HepG2 (cell line): ENCODE data around the gene LST1. TPM values are rescaled to one million over a fixed set of nuclear protein-coding genes. Genes with fewer than 3 reads are reported as not detected.

ENCODE experiments used
- ATAC-seq: fragments of 200-7000 bp; cut with Tn5 transposase; 3 replicates; pipeline ENCODE4 v1.9.1; 2020; ENCODE audit warnings: mild to moderate bottlenecking, moderate library complexity
- BruUV-seq: library from RNA; stranded (reverse); fragments of 400-500 nt; replicated peaks from 2 replicates; lab custom pipeline; 2021; lab: Mats Ljungman, UMichigan
- CTCF ChIA-PET: fragments of 300-600 bp; formaldehyde crosslinking; extraction: SDS; loops from one replicate; lab custom pipeline; 2021; ENCODE audit warnings: low total read pairs, inconsistent platforms, low intra/inter-chr PET ratio; lab: Yijun Ruan, JAX
- POLR2A ChIA-PET: fragments of 350-600 bp; sonication (Branson Sonifier 250); formaldehyde crosslinking; loops from one replicate; lab custom pipeline; 2020; ENCODE audit warnings: antibody characterized with exemption, inconsistent platforms; lab: Yijun Ruan, JAX
- DNase-seq: peaks from one replicate; pipeline ENCODE4 v3.0.0-alpha.2; 2015; ENCODE audit warnings: low spot score
- FAIRE-seq: peaks from 3 replicates; lab custom pipeline; 2011; peaks lifted over from hg19 to GRCh38; lab: Jason Lieb, UNC
- H2AFZ ChIP-seq: one replicate; pipeline ENCODE4 v1.6.1; 2011; ENCODE audit warnings: low read length, inconsistent platforms
- H3K27ac ChIP-seq: fragments of 300-600 bp; 3 replicates; pipeline ENCODE4 v1.8.0; 2011; ENCODE audit warnings: mixed run types, mild to moderate bottlenecking, mixed read lengths, low read length, inconsistent platforms; ENCODE audit not compliant: insufficient read depth; ENCODE audit errors: extremely low read length
- H3K27me3 ChIP-seq, 2 experiments: fragments of 200-600 bp in 1 of 2; 2 replicates in 1 of 2; 3 replicates in 1 of 2; pipeline versions ENCODE4 v1.6.0 to v1.8.0; 2011; ENCODE audit warnings: low read length in 2 of 2, mild to moderate bottlenecking in 2 of 2, moderate library complexity in 2 of 2, inconsistent platforms in 1 of 2; ENCODE audit not compliant: insufficient read depth in 2 of 2, control insufficient read depth in 1 of 2
- H3K36me3 ChIP-seq, 2 experiments: fragments of 200-600 bp in 1 of 2; replicated peaks in 1 of 2; 2 replicates in 1 of 2; 3 replicates in 1 of 2; pipeline versions ENCODE4 v1.5.1 to v1.8.0; 2011; ENCODE audit warnings: low read length in 2 of 2, inconsistent platforms in 1 of 2; ENCODE audit not compliant: insufficient read depth in 2 of 2, control insufficient read depth in 1 of 2
- H3K4me1 ChIP-seq: 2 replicates; pipeline ENCODE4 v1.5.1; 2012; ENCODE audit warnings: low read length, inconsistent platforms; ENCODE audit not compliant: insufficient read depth
- H3K4me2 ChIP-seq: 2 replicates; pipeline ENCODE4 v1.6.0; 2011; ENCODE audit warnings: low read depth, low read length, inconsistent platforms
- H3K4me3 ChIP-seq, 3 experiments: fragments of 200-600 bp in 1 of 3; sonication (generic), shearing (Covaris generic) in 1 of 3; replicated peaks in 1 of 3; 2 replicates each; pipeline ENCODE4 v1.5.1; 2011 to 2016; ENCODE audit warnings: low read length in 3 of 3, inconsistent platforms in 2 of 3, low read depth in 2 of 3, mild to moderate bottlenecking in 2 of 3, control low read depth in 1 of 3, mixed read lengths in 1 of 3; ENCODE audit not compliant: insufficient read depth in 1 of 3
- H3K79me2 ChIP-seq: one replicate; pipeline ENCODE4 v1.6.1; 2011; ENCODE audit warnings: low read length, inconsistent platforms; ENCODE audit not compliant: insufficient read depth
- H3K9ac ChIP-seq: 2 replicates; pipeline ENCODE4 v1.6.0; 2011; ENCODE audit warnings: mild to moderate bottlenecking, low read depth, low read length, inconsistent platforms; ENCODE audit not compliant: insufficient read depth
- H3K9me3 ChIP-seq: 2 replicates; pipeline ENCODE4 v1.5.1; 2012; ENCODE audit warnings: mild to moderate bottlenecking, low read length
- H4K20me1 ChIP-seq: 2 replicates; pipeline ENCODE4 v1.6.0; 2011; ENCODE audit warnings: inconsistent platforms, mild to moderate bottlenecking, low read length, moderate library complexity; ENCODE audit not compliant: insufficient read depth
- AGO2 ChIP-seq: fragments of 200-400 bp; formaldehyde crosslinking; optimal IDR thresholded peaks from 2 replicates; pipeline ENCODE3; 2017; ENCODE audit warnings: mild to moderate bottlenecking, low read depth, low read length, moderate library complexity
- ATF3 ChIP-seq: sonication (generic); formaldehyde crosslinking; IDR thresholded peaks from 2 replicates; pipeline ENCODE4 v1.4.0; 2020; ENCODE audit warnings: missing genetic modification reagents
- BORCS8-MEF2B ChIP-seq: sonication (generic); formaldehyde crosslinking; IDR thresholded peaks from 2 replicates; pipeline ENCODE4 v1.8.0; 2022; ENCODE audit warnings: mild to moderate bottlenecking, missing genetic modification reagents
- BRF2 ChIP-seq: sonication (generic); formaldehyde crosslinking; IDR thresholded peaks from 2 replicates; pipeline ENCODE4 v1.8.1; 2022; ENCODE audit warnings: mild to moderate bottlenecking, missing genetic modification reagents
- CENPX ChIP-seq: sonication (generic); formaldehyde crosslinking; IDR thresholded peaks from 2 replicates; pipeline ENCODE4 v1.9.0; 2021; ENCODE audit warnings: mild to moderate bottlenecking, missing genetic modification reagents, moderate library complexity
- DR1 ChIP-seq: sonication (generic); formaldehyde crosslinking; IDR thresholded peaks from 2 replicates; pipeline ENCODE4 v1.8.0; 2021; ENCODE audit warnings: mild to moderate bottlenecking, missing genetic modification reagents, inconsistent platforms
- EZH2 ChIP-seq: conservative IDR thresholded peaks from 2 replicates; pipeline ENCODE4 v1.6.1; 2012; ENCODE audit warnings: mild to moderate bottlenecking, low read depth, low read length, moderate library complexity
- FOXP1 ChIP-seq, 2 experiments: fragments of 450-650 bp in 1 of 2; IDR thresholded peaks; 2 replicates each; pipeline ENCODE4 v1.6.1; 2017 to 2018; ENCODE audit warnings: antibody characterized with exemption in 1 of 2
- HMGXB4 ChIP-seq, 2 experiments: sonication (generic) in 1 of 2; formaldehyde crosslinking in 1 of 2; IDR thresholded peaks; 2 replicates each; pipeline versions ENCODE4 v1.4.0 to v1.6.1; 2018 to 2020; ENCODE audit warnings: missing genetic modification reagents in 2 of 2, borderline replicate concordance in 1 of 2, low read depth in 1 of 2, mild to moderate bottlenecking in 1 of 2, missing biosample characterization in 1 of 2
- LCORL ChIP-seq, 2 experiments: fragments of 450-650 bp in 1 of 2; sonication (generic) in 1 of 2; formaldehyde crosslinking in 1 of 2; IDR thresholded peaks; 2 replicates each; pipeline versions ENCODE4 v1.5.0 to v1.6.1; 2017 to 2020; ENCODE audit warnings: antibody characterized with exemption in 1 of 2, missing genetic modification reagents in 1 of 2
- MIER3 ChIP-seq: IDR thresholded peaks from 2 replicates; pipeline ENCODE4 v1.6.1; 2016; ENCODE audit warnings: missing compliant biosample characterization, borderline replicate concordance
- NRL ChIP-seq: sonication (generic); formaldehyde crosslinking; IDR thresholded peaks from 2 replicates; pipeline ENCODE4 v1.5.0; 2020; ENCODE audit warnings: missing genetic modification reagents, mild to moderate bottlenecking, moderate library complexity, borderline replicate concordance
- SALL2 ChIP-seq: sonication (generic); formaldehyde crosslinking; IDR thresholded peaks from 2 replicates; pipeline ENCODE4 v1.8.1; 2023; ENCODE audit warnings: mild to moderate bottlenecking, missing genetic modification reagents, inconsistent platforms
- SRF ChIP-seq: IDR thresholded peaks from 2 replicates; pipeline ENCODE4 v1.6.1; 2011; ENCODE audit warnings: mild to moderate bottlenecking, low read depth, low read length, moderate library complexity
- ZGPAT ChIP-seq: IDR thresholded peaks from 2 replicates; pipeline ENCODE4 v1.6.1; 2016; ENCODE audit warnings: mild to moderate bottlenecking
- ZNF557 ChIP-seq: sonication (generic); formaldehyde crosslinking; IDR thresholded peaks from 2 replicates; pipeline ENCODE4 v1.4.0; 2020; ENCODE audit warnings: missing genetic modification reagents
- ZNF703 ChIP-seq: sonication (generic); formaldehyde crosslinking; IDR thresholded peaks from 2 replicates; pipeline ENCODE4 v1.5.1; 2020; ENCODE audit warnings: missing genetic modification reagents, mild to moderate bottlenecking, moderate library complexity, borderline replicate concordance
- ZSCAN30 ChIP-seq: sonication (generic); formaldehyde crosslinking; IDR thresholded peaks from 2 replicates; pipeline ENCODE4 v1.5.0; 2020; ENCODE audit warnings: mild to moderate bottlenecking, missing genetic modification reagents
- WGBS: methylation state at CpG from one replicate; pipeline ENCODE4 v1.1.6; 2017; ENCODE audit warnings: low lambda C conversion rate; 5-methylcytosine and 5-hydroxymethylcytosine counted together
- in situ Hi-C: cut with HindIII; loops from 2 replicates; pipeline ENCODE4 v1.10.0; 2017; ENCODE audit warnings: low pct_unique_long_range_greater_than_20kb; ENCODE audit not compliant: extremely low pct_ligation_motif_present
- intact Hi-C: fragments of 100-400 bp; cut with micrococcal nuclease; formaldehyde crosslinking; loops from one replicate; pipeline ENCODE4 v1.10.0; 2022; ENCODE audit not compliant: unreplicated experiment
- polyA plus RNA-seq, 8 experiments: library from polyadenylated mRNA; depleted of rRNA in 3 of 8; stranded (reverse) in 7 of 8; unstranded in 1 of 8; fragments of >200 nt; fragmentation: Illumina TruSeq in 4 of 8; extraction: Trizol in 4 of 8; gene quantifications; 2 replicates each; pipeline versions ENCODE4 v1.2.1 to v1.2.3, GENCODE V29; 2011 to 2016; ENCODE audit warnings: low read depth in 4 of 8, missing spikeins in 1 of 8, mixed read lengths in 1 of 8; ENCODE audit not compliant: insufficient read depth in 1 of 8
- total RNA-seq, 5 experiments: library from RNA; depleted of rRNA; stranded (reverse); fragments of >200 nt; fragmentation: Illumina TruSeq; extraction: Trizol; gene quantifications; 2 replicates each; pipeline ENCODE4 v1.2.3, GENCODE V29; 2016; ENCODE audit warnings: low read depth in 1 of 5

LST1 gene
- total and polyA plus RNA-seq, 2 of the 13 experiments (the other 11 are each of a cell fraction or from before 2014, with no cell fraction given) = not detected

- BruUV-seq = TSS peak; percentile 52
- DNase-seq (no peak), FAIRE-seq (no peak), ATAC-seq (no peak)
- H3K27ac ChIP-seq = no peak overlapping the region
- H3K4me1 ChIP-seq = peaks cover 25% of the 10 kb centered on the region
- no peaks in the 10 kb centered on the region for H3K36me3 ChIP-seq
- H3K27me3 ChIP-seq = peaks cover 16 to 89% of the 10 kb centered on the region in 2 experiments
- H3K9ac ChIP-seq = no peak overlapping the region
- in situ Hi-C loops (no loop called here), intact Hi-C loops (no loop called here)
- no peaks in the 10 kb centered on the region for H4K20me1 ChIP-seq
- ChIA-PET CTCF (no interaction called here), POLR2A (interaction anchor here (1.6 to 2.3 kb wide), 3 partner anchors 20 to 86 kb away, joined by 4 to 9 read pairs (median 6); partner anchors contain the start of genes DDX39B and GPANK1)
- WGBS = 49% methylated on average over 10 of the region's 12 CpGs
- no peak overlapping the region for H3K4me2 ChIP-seq
- no peaks in the 10 kb centered on the region for H3K79me2 ChIP-seq
- H2AFZ ChIP-seq = no peak overlapping the region
- H3K4me3 ChIP-seq = no peak overlapping the region
- no peaks in the 10 kb centered on the region for H3K9me3 ChIP-seq
- TF ChIP-seq AGO2 (no peak), ZGPAT (no peak), ATF3 (CRISPR knock-in tag) (no peak), FOXP1 (IDR thresholded peaks at IDR 0.05) (no peak), FOXP1 (CRISPR knock-in tag; IDR thresholded peaks at IDR 0.05) (no peak), BORCS8-MEF2B (no peak), EZH2 (no peak), NRL (CRISPR knock-in tag) (no peak), HMGXB4 (CRISPR knock-in tag; IDR thresholded peaks at IDR 0.05; ENCODE audit: borderline replicate concordance in 1 of 2, low read depth in 1 of 2) (no peak), MIER3 (CRISPR knock-in tag) (no peak), CENPX (CRISPR knock-in tag) (no peak), ZNF703 (CRISPR knock-in tag) (no peak), SALL2 (no peak), ZNF557 (no peak), SRF (no peak), BRF2 (CRISPR knock-in tag) (no peak), LCORL (IDR thresholded peaks at IDR 0.05) (no peak), LCORL (CRISPR knock-in tag; IDR thresholded peaks at IDR 0.05) (no peak), DR1 (CRISPR knock-in tag) (no peak), ZSCAN30 (CRISPR knock-in tag) (no peak)
Measured at GRCh38 chr6:31578184-31579118, 7.6 kb upstream of the LST1 start.
